Stimulated activated CD8-positive, alpha-beta memory T cell treated with anti-CD3 and anti-CD28 coated beads, Interleukin-2, amount 100 ng/mL, for 1 hour (primary cell): ENCODE data around the gene FCHO1.
A peak's percentile ranks its signal among the peaks of the same experiment; 100 is the strongest.
"Not testable (repeated sequence)": the region's sequence is repeated elsewhere in the genome, so short reads cannot be mapped to it uniquely, and the experiment has no call there.

Experiments used
- DNase-seq, 2 donors: peaks; one replicate each; pipeline ENCODE4 v3.0.0-alpha.2; 2020; ENCODE audit warnings: low read depth in 2 of 2

FCHO1 gene

DNA sequence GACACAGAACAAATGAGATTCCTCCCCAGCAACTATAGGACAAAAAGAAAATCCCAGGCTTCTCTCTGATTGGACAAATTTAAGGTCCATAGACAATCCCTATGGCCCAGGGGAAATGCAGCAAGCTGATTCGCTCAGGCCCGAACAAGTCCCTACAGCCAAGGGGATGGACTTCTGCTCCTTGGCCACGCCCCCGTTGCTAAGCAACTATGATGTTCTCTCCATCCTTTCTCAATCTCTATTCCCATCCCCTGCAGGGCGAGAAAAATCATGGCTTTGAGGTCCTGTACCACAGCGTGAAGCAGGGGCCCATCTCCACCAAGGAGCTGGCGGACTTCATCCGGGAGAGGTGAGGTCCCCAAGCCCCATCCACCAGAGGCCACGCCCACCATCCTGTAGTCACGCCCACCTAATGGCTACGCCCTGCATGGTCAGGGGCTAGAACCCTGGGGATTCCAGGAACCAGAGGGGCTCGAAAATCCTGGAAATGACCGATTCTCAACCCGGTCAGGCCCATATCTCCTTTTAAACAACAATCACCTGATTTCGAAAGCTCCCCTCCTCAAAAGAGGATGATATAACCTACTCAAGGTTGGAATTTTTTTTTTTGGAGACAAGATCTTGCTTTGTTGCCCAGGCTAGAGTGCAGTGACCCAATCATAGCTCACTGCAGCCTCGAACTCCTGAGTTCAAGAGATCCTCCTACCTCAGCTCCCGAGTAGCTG, 11.4 kb downstream of the FCHO1 start:
- DNase-seq, result no peak

DNA sequence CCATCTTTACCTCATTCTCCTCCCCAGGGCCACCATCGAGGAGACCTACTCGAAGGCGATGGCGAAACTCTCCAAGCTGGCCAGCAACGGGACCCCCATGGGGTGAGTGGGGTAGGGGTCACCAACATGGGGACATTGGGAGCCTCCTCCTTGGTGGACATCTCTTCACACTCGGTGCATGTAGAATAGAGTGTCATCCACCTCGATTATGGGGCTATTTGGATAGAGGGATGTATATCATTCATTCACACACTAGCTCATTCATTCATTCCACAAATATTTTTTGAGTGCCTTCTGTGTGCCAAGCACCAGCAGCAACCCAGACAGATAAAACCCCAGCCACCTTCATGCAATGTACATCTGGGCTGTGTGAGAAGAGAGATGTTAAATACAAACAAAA, 13.1 kb downstream of the FCHO1 start:
- no peak for DNase-seq

DNA sequence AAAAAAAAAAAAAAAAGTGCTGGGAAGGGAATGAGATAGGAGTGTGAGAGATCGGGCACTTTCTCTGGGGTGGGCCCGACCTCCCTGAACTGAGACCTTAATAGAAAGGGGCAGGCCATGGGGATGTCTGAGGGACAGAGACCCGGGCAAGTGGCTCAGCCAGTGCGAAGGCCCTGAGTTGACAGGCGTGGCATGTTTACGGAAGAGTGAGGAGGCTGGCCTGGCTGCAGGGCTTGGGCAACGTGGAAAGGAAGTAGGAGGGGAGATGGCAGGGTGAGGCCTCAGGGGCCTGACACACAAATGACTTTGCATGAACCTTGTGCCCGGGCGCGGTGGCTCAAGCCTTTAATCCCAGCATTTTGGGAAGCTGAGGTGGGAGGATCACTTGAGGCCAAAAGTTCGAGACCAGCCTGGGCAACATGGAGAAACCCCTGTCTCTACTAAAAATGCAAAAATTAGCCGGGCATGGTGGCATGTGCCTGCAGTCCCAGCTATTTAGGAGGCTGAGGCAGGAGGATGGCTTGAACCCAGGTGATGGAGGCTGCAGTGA, 13.9 kb downstream of the FCHO1 start:
- no peak for DNase-seq

DNA sequence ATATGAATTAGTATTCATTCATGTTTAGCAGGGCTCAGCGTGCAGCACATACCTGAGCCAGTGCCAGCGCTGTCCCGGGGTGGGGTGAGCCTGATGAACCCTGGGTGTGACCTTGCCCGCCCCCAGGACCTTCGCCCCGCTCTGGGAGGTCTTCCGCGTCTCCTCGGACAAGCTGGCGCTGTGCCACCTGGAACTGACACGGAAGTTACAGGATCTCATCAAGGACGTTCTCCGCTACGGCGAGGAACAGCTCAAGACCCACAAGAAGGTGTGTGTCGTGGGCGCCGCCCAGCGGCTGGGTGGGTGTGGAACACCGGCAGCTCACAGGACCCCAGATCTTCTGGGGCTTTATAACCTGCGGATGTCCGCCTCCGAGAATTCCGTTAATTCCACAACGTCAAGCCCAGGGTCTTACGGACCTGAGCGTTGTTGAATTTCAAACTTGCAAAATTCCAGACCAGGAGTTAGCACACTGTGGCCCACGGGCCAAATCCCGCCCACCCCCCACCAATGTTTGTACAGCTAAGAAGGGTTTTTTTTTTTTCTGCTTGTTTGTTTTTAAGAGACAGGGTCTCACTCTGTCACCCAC, 15.4 kb downstream of the FCHO1 start:
- no peak for DNase-seq

GRCh38 chr19:17767559-17767958, 16.3 kb downstream of the FCHO1 start:
- no peak for DNase-seq

DNA sequence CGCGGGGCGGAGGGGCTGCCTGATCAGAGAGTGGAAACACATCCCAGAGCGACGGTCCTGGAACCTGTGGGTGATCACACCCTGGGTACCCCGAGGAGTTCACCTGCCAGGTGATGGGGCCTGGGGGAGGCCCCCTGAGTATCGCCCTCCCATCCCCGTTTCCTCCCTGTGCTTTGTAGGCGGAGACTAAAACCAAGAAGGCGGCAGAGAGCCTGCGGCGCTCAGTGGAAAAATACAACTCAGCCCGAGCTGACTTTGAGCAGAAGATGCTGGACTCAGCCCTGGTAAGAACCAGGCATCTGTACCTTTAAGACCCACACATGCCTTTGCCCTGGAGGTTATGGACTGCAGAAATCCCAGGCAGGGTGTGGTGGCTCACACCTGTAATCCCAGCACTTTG, 19.3 kb downstream of the FCHO1 start:
- no peak for DNase-seq

- DNase-seq, result no peak
These were observed 20.9 kb downstream of the FCHO1 start for GRCh38 chr19:17772172-17772571.

DNA sequence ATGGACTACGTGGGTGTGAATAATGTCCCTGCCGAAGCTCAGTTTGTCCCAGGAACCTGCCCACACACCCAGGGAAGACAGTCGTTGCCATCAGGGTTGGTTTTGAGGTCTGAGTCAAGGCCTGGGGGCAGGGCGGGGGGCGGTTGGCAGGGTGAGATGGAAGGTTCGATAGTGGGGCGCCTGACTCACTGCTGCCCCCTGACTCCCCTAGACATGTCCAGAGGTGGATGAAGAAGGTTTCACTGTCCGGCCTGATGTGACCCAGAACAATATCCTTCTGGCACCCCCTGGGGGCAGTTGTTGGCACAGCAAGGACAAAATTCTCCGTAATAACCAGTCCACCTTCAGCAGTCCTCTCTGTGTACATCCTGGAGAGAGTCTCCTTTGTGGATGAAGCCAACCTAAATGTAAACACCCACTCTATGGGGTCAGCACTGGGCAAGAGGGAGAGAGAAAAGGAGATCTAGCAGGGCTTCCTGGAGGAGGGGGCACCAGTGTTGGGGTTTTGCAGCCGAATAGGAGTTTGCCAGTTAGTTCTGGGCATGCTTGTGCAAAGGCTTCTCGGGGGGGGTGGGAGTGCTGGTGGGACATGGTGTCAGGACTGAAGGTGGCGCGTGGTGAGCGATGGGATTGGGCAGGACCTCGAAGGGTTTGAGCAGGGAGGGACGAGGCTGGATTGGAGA, 24.1 kb downstream of the FCHO1 start:
- no peak for DNase-seq

GRCh38 chr19:17775991-17776803, 24.9 kb downstream of the FCHO1 start:
- DNase-seq, result no peak

DNA sequence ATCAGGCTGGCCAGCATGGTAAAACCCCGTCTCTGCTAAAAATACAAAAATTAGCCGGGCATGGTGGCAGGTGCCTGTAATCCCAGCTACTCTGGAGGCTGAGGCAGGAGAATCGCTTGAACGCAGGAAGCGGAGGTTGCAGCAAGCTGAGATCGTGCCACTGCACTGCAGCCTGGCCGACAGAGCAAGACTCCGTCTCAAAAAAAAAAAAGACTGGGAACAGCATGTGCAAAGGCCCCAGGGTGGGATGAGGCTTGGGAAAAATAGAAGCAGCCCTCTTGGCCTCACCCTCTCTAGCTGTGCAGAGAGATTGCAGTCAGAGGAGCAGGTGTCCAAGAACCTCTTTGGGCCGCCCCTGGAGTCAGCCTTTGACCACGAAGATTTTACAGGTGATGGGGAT, 26.6 kb downstream of the FCHO1 start:
- not testable (repeated sequence) for DNase-seq

DNA sequence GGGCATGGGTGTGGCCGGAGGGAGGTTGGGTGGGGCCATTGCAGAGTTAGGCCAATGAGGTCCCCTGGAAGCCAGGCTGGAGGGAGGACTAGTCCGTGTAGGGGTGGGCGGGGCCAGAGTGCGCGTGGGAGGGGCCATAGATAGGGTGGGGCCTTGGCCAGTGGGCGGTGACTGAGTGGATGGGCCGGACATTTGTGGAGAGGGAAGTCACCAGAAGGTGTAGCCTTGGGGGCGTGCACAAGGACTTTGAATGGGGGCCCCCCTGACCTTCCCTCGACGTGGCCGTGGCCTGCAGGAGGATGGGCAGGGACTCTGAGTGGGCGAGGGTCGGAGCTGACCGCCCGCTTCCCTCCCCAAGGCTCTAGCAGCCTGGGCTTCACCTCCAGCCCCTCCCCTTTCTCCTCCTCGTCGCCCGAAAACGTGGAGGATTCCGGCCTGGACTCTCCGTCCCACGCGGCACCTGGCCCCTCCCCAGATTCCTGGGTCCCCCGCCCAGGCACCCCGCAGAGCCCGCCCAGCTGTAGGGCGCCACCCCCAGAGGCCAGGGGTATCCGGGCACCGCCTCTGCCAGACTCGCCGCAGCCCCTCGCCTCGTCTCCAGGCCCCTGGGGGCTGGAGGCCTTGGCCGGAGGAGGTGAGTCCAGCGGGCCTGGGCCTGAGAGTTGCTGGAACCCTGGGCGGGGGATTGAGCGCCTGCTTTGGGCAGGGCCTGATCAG, 27.1 kb downstream of the FCHO1 start:
- peak in 1 of 2 donors; percentile 11 for DNase-seq

DNA sequence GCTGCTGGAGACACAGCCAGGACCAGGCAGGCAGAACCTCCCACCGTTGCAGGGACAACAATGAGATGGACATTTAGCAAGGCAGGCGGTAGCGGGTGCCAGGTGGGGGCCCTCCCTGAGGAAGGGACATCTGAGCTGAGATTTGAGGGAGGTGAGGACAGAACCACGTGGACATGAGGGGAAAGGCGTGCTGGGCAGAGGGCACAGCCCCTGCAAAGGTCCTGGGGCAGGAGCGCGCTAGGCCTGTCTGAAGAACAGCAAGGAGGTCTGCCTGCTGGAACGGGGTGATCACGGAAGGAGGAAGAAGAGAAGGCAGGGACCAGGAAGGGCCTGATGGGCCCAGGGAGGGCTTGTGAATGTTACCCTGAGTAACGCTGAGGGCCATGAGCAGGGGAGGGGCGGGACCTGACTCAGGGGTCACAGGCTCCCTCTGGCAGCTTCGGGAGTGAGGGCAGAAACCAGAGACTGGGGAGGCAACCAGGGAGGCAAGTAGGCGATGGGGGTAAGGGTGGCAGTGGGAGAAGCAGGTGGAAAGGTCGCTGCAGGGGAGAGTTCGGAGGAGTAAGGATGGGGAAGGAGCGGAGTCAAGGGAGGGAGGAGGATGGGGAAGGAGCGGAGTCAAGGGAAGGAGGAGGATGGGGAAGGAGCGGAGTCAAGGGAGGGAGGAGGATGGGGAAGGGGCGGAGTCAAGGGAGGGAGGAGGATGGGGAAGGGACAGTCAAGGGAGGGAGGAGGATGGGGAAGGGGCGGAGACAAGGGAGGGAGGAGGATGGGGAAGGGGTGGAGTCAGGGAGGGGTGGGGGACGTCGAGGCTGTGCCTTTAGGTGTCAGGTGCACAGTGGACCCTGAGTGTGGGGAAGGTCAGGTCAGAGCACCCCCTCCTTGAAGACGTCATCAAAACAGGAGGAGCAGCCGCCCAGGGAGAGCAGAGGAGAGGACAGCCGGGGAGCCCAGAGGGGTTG, 28.0 kb downstream of the FCHO1 start:
- no peak for DNase-seq

DNA sequence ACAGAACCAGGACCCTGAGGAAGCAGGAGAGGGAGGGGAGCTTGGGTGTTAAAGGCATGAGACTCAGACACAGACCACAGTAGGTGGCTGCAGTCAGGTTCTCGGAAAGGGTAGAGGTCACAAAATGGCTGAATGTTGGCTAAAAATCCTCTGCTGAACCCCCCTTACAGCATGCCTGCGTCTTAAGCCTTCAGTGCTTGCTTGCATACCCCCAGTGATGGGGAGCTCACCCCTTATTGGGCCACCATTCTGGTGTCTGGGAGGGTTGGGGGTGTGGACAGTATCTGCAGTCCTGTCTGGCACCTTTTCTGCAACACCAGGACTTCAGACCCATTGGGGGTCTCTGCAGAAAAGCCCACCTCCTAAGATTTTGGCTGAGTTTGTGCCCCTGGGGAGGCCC, 29.5 kb downstream of the FCHO1 start:
- no peak for DNase-seq

- not testable (repeated sequence) for DNase-seq
These were observed 32.4 kb downstream of the FCHO1 start for GRCh38 chr19:17783721-17784120.

- peak; percentile 40 to 49 for DNase-seq
These were observed 33.1 kb downstream of the FCHO1 start for GRCh38 chr19:17784201-17785008.

DNA sequence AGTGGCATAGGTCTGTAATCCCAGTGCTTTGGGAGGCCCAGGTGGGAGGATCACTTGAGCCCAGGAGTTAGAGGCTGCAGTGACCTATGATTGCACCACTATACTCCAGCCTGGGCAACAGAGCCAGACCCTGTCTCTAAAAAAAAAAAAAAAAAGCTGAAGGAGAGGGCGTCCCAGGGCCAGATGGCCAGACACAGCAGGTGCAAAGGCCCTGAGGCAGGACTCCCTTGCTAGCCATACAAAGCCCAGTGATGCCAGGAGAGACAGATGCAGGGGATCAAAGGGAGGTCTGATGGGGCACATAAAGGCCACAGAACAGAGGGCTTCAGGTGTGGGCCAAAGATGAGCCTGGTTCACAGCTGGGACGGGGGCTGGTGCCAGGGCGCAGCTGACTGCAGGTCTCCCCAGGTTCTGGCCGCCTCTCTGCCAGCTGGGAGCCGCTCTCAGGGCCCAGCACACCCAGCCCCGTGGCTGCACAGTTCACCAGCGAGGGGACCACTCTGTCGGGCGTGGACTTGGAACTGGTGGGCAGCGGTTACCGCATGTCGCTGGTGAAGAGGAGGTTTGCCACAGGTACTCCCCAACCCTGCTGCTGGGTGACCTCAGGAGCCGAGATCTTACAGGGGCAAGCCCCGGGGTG, 36.1 kb downstream of the FCHO1 start:
- no peak for DNase-seq

DNA sequence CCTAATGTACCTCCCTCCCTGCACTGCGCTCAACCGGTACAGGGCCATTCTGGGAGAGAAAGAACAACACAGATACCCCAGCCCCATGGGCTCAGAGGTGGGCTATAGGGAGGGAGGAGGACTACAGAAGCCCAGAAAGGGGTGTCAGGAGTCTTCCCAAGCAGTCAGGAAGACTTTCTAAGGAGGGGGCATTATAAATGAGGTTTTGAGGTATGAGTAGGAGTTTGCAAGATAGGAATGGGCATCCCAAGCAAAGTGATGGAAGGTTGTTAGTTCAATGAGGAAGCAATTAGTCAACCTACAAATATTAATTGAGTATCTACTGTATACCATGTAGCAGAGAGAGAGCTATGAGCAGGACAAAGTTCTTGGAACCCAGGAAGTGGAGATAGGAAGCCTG, 37.4 kb downstream of the FCHO1 start:
- DNase-seq, result no peak

DNA sequence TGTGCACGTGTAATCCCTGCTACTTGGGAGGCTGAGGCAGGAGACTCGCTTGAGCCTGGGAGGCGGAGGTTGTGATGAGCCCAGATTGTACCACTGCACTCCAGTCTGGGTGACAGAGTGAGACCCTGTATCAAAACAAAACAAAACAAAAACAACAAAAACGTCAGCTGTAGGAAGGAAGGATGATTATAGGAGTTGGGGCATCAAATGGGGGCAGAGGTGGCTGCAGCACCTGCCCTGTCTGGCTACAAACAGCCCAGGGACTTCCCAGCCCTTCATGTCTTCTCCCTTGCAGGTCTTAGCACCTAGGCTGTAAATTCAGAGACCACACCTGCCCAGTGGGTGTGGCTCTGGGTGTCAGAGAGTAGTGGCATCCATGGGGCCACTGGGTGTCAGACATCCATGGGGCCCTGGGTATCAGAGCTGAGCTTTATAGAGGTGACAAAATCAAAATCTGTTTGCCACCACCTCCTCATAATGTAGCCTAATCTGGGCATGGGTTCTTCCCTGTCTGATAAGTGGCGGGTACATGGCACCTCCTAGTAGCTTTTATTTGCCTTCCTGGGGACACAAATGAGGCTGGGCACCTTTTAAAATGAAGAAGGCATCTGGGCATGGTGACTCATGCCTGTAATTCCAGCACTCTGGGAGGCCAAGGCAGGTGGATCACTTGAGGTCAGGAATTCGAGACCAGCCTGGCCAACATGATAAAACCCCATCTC, 38.9 kb downstream of the FCHO1 start:
- no peak for DNase-seq
